GM21515 (cell line): ENCODE results near the gene SEPTIN8.

Experiments
- ATAC-seq: cut with Tn5 transposase; IDR thresholded peaks from one replicate; pipeline ENCODE4 v1.9.1; 2021; ENCODE audit not compliant: unreplicated experiment

Gene SEPTIN8

DNA sequence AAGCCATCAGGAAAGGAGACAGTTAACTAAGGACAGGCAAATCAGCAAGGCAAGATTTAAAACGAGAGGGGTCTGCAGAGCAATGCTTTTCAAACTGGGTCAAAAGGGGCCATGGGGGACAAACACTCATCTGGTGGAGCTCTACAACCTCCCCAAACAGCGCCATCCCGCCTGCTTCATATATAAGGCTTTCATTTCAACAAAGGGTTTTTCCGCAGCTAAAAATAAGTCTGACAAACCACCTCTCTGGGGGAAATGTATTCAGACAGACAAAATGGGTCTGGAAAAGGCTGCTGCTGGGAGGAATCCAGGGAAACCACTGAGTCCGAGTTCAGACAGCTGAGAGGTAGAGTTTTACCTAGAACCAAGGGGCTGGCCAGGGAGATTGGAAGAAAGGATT lies 8.3 kb upstream of the SEPTIN8 start:
- no peak for ATAC-seq

DNA sequence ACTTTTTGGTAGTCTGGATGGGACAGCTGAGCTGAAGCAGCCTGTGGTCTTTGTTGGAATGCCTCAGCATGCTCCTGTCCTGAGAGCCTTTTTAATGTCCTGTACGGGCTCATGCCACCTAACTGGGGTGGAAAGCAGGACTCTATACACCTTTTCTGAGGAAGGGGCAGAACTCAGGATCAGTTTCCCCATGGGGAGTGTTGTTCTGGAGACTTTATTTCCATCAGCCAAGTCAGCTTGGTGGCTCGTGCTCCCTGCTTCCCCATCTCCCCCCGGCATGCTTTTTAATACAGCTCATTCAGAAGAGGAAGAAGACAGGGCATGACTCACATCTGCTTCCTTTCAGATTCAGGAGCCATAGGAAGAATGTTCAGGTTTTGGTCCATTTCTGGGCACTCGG lies 5.1 kb upstream of the SEPTIN8 start:
- no peak for ATAC-seq

DNA sequence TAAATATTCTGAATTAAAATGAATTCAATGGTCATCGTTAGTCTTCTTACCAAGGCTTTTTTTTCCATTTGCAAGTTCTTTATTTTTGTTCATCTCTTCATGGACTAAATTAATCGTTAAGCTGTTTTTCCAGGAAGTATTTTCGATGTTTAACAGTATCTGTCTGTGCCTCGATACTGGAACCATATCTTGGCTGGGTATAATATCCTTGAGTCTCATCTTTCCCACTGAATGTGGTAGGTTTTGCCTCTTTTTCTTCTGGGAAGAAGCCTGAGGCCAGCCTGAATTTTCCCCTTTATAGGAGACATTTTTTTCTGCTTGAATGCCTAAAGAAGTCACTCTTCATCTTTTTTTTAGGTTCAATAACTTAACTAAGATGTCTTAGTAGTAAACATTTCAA lies 4.0 kb upstream of the SEPTIN8 start:
- no peak for ATAC-seq

DNA sequence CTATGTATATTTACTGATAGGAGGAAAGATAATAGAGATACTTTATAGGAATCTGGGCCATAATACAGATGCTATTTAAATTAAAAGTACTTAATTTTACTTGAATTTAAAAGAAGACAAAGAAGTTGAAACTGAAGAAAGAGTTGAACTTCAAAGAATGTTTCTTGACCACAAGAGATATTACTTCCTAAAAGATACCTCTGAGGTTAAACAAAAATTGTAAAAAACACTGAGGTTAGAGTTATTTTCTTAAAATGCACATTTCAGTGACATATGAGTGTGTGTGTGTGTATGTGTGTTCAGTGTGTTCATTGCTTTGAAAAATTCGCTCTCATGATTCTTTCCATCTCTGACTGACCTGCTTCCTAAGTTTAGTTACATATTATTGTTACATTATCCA lies 3.5 kb upstream of the SEPTIN8 start:
- ATAC-seq, result no peak

DNA sequence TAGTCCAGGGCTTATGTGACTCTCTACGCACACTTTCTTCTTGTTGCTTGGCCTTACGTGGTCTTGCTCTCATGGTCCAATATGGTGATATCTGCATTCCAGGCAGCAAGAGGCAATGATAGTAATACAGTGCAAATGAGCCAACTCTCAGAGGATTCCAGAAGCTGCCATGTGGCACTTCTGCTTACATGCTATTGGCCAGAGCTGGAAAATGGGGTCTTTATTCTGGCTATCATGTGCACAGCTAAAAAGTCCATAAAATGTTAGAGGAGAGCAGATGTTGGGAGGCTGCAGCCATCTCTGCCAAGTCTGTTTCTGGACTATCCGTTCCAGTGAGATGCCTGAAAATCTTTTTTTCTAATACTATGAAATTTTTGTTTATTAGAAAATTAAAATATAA lies 2.9 kb upstream of the SEPTIN8 start:
- no peak for ATAC-seq

DNA sequence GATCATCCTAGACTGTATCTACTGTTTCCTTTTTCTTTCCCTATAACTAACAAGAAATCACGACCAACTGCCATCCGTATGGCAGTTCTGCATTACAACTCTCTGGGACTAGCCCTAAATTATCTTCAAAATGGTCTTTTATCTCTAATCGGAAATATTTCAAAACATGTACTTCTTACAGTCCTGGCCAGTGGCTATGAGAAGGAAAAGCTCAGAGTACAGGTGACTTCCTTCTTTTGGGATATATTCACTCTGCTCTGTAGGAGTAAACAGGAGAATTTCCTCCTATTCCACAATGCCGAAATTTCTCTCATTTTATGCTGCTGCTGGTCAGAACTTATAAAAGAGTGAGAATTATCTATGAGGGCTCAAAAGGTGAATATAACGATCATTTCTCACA lies 1.8 kb upstream of the SEPTIN8 start:
- ATAC-seq, result no peak

DNA sequence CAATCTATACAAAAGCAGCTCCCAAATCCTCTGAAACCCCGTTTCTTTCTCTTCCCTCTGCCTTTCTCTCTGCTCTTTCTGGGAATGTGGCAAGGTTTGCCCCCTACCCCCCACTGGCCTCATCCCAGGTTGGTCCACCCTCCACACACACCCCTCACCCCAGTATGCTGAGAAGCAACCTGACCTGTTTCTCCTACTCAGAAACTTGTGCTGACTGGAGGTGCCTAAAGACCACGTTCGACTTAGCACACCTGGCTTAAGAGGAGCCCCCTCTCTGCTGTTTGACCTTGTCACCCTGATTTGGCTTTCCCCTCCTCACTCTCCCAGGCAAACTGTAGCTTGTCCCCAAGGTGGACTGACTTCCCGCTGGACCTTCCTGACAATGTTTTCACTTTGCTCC lies 1.1 kb upstream of the SEPTIN8 start:
- no peak for ATAC-seq

DNA sequence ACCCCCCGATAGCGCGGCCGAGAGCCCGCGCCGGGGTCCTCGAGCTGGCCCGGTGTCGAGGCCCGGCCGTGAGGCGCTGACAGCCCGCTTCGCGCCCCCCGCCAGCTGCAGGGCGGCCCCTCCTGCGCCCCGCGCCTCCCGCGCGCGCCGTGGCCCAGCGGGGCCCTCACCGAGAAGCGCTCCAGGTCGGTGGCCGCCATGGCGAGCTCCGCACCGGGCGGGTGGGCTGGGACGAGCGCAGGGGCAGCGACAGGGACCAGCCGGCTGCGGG lies 166 bp downstream of the SEPTIN8 start:
- no peak for ATAC-seq

DNA sequence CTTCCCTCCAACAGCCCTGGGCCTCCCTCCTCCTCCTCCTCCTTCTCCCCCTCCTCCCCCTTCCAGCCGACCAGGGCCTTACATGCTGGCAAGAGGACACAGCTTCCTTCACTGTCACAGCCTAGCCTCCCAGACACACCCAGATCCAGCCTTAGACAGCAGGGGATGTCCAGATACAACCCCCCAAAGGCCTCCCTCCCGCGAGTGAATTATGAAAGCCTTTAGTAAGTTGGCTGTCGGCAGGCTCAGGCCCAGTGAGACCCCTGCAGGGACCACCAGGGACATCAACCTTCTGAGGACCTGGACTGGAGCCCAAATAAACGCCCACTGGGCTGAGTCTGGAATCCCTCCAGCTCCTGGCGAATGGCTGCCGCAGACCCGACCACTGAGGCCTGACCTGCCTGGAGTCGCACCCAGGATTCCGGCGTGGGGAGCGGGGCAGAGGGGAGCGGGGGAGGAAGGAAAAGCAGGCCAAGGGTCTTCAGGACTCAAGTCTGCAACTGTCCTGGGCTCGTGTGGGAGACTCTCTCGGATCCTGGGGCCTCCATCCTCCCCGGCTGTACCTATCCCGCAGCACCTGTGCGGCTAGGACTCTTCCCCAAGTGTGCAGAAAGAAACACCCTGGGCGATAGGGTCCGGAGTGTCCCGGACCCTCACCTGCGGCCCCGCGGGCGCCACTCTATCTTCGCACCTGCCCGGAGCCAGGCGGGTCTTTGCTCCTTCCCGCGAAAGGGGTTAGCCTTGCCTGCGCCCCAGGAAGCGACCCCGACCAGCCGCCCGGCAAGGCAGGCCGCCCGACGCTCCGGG lies 705 bp downstream of the SEPTIN8 start:
- ATAC-seq, result no peak

DNA sequence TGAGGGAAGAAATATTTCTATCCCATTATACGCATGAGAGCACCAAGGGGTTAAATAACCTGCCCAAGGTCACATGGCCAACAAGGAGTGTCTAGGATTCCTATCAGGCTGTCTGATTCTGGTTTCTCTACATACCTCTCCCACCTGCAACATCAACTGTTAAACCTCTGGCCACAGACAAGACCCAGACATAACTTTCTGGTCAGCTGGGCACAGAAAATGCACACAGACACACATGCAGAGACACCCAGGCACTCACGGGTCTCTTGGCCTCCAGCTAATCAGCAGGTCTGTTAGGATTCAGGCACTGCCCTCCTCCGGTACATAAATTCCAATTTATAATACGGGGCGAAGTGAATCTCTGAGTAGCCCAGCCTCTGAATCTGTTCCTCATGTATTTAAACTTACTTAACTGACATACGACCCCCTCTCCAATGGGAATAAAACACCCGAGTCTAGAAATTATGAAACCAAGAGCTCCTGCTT lies 1.5 kb downstream of the SEPTIN8 start:
- ATAC-seq, result no peak

DNA sequence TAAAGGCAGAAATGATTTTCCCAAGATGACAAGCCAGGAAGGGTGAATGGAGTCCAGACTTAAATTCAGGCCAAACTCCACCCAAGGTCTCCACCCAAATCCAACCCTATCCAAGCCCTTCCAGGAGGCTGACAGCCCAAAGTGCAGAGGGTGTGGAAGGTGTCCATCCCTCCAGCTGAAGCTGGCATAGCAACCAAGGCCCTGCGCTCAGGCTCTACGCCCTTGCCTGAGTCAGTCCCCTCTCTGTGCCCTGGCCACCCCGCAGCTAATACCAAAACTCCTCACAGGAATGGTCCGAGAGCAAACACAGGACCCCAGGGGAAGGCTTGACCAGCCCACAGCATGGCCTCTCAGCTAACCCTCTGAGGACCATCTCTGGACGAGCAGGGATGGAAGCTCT lies 2.1 kb downstream of the SEPTIN8 start:
- ATAC-seq, result no peak

DNA sequence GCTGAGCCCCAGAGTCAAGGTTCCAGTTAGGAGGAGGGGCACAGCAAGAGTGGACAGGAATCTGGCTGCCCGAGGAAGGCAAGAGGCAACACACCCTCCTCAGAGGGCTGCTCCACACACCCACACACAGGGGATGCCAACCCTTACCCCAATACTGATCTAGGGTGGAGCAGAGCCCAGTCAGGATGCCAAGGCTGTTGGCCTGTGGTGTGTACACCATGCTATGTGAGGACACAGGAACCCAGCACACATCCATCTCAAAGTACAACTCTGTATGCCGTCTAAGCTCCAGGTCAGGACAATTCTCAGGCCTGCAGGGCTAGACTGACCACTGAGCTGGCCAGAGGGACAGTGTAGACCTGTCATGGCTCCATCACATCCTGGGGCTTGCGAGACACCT lies 2.6 kb downstream of the SEPTIN8 start:
- ATAC-seq, result no peak

DNA sequence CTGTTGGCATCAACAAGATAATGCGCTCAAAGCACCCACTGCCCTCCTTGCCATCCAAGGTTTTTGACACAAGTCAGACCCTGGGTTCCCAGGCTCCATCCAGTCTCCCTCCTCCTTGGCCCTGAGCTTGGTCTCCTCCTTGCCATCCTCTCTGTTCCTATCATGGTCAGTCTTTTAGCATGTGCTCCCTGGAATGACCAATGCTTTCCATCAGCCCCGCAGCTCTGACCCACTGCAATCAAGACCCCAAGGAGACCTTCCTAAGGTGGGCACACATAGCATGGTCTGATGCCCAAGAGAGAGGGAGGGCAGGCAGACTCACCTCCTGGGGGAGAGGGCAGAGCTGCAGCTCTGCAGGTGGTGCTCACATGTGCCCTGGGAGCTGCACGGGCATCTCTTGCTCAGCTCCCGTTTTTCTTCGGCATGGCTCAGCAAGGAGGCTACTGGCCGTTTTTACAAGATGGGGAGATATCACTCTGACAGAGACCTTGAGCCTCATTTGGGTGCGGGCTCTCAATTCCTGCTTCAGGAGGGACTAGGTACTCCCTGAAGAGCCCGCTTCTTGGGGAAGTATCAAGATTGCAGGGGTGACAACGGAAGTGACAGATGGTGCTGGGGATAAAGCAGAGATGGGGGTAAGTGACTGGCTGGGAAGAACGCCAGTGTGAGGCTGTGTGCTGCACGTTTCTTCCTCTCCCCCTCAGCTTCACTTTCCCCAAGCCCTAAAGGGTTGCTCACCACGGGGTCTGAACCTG lies 3.3 kb downstream of the SEPTIN8 start:
- ATAC-seq, result no peak

DNA sequence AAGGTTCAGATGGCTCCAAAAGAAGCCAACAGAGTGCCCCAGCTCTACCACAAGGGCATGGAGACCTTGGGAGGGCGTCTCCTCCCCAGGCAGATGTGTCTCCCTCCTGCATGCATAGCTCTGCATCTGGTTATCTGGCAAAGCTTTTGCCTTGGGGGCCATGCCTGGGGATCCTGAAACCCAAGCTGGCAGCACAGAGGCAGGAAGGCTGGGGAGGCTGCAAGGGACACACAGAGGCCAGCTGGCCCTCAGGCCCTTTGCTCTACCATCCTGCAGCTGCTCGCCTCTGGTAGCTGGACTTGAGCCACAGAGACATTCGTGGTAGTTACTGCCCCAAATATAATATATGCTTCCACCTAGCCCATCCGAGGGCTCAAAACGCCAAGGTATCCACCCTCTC lies 3.9 kb downstream of the SEPTIN8 start:
- ATAC-seq, result no peak

DNA sequence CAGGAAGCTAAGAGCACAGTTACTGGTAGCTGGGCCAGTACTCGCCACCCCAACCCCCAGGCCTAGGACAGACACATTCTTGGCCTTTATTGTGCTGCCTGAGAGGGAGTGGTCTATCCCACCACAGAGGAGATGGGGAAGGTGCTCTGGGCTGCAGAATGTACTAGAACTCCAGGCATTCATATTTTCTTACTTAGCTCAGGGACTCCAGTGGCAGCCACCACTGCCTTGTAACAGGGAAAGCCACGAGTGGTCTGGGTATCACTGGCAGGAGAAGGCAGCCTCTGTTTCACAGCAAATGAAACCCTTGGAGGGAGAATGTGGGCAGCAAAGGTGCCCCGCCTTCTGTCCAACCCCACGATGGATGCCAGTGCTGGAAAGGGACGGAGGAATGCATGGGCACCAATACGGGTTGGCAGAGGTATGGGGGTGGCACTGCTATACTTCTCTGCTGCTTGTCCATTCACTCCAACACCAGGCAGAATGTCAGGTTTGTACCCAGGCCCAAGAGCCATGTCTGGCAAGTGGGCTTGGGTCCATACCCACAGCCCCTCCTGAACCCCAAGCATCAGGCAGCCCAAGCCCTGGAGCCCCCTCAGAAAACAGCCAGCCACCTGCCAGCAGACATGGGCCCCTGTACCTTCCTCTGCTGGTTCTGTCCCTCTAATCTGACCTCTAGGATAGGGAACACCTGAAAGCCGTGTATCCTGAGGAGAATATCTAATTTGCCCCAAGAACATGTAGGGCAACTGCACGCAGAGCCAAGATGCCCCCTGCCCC lies 4.6 kb downstream of the SEPTIN8 start:
- ATAC-seq, result no peak

DNA sequence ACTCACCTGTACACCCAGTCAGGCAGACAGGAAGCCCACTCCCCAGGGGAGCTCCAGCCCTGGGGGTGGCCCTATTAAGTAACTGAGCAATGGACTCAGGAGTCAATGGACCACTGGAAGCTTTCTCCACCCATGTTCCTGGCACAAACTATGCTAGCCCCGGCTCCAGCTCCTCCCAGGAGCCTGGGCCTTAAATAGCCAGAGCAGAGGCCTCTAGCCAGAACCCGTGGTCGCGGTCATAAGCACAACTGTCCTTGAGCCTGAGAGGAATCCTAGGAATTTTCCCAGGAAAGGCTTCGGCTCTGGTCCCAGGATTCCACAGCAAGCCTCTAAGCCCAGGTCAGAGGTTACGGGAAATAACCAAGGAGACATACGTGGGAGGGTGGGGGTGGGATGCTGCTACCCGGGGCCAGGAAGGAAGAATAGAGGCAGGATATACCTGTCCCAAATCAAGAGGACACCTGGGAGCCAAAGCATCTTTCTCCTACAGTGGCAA lies 5.5 kb downstream of the SEPTIN8 start:
- ATAC-seq, result no peak

DNA sequence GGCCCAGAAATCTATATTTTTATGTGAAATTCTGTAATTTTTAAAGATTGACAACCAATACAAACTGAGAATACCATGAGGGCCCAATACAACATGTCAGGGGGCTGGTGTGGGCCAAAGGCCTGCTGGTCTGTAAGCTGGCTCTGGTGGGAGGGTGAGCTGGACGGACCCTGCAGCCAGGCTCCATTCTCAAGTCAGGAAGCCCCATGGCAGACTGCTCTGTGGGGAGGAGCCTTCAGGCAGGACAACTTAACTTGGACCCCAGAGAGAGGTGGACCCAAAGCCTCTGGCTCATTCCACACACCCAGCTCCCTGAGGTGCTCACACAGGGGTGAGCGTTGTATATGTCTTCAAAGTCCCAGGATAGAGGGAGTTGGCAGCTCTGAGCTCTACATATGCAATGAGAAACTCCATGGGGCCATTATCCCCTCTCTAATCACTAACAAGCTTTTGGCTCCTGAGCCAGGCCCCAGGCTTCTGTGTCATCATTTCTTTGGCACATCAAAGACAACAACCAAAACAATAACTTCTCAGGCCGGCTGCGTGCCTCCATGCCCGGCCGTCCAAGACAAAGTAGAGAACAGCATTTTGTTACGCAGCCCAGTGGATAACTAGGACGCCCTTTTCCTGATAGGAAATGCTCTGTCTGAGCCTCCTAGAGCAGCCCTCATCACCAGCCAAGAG lies 6.4 kb downstream of the SEPTIN8 start:
- no peak for ATAC-seq

DNA sequence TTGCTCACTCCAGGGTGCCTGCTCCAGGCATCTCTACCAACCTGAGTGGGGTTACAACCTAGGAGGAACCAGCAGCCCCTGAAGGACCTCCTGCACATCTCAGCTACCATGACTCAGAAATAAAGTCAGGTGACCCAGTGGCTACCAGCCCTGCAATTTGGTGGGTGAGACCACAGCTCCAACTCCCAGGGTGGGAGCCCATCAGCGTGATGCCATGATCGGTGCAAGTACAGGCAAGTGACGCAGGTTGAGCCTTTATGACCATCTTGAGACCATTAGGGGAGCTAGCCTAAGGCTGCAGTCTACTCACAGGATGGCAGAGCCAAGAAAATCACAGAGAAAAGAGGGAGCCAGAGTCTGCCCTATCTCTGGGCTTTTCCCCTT lies 8.6 kb downstream of the SEPTIN8 start:
- no peak for ATAC-seq

DNA sequence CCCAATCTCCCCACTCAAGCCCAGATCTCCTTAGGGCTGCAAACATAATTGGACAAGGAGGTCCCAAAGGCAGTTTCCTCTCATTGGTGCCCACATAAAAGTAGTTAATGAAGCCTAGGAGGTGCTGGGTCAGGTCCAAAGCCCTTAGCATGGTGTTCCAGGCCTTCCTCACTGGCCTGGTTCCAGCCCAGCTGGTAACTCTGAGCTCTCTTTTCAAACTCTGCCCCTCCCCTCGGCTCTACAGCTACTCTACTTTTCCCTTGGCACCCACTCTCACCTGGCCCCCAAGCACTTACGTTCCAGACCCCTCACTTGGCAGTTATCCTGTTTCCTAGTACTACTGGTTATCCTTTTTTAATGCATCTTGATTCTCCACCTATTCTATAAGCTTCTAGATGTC lies 9.9 kb downstream of the SEPTIN8 start:
- ATAC-seq, result no peak

DNA sequence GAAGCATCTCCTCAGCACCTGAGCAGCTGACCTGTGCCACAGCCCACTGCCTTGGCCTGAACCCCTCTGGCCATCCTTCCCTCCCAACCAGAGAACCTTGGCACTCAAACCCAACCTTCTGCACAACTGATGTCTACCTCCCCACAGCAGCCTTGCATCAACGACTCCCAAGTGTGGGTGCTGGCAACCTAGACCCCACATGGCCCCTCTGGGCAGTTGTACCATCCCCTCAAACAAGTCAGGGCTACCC lies 10.3 kb downstream of the SEPTIN8 start:
- no peak for ATAC-seq

DNA sequence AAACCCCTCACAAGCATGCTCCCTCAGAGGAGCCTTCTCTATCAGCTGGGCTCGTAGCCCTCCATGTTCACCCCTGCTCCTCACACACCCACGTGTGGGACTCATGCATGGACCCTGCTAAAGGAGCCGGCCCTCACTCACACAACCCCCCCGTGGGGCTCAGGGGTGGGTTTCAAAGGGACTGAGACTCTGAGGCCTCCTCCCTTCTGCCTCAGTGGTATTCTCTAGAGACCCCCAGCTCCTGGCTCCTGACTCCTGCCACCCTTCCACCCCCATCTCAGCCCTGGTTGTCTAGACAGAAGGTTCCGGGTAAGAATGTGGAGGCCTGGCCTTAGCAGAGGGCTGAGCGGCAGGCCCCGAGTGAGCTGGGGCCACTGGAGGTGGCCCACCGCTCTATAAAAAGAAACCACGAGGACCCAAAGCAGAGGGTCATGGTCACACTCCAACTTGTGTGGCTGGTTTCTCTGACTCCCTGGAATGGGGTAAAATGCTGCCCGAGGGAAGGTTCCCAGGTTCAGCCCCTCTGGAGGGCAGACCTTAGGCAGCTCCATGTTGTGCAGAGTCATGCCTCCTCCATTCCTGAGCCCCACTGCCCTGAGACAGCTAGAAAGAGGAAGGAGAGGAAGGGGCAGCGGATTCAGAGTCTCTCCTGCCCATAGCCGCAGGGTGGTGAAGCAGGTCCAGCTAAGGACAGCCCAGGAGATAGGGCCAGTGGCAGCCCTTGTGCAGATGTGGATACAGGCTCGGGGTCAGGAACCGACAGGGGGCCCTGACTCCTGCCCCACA lies 10.8 kb downstream of the SEPTIN8 start:
- no peak for ATAC-seq
